SK-N-SH (cell line): Measurements from ENCODE around the gene PLD1.

ENCODE experiments used
- GABPA ChIP-seq: IDR thresholded peaks from 2 replicates; pipeline ENCODE4 v1.4.0; 2012; ENCODE audit warnings: low read depth, mild to moderate bottlenecking
- MXI1 ChIP-seq: IDR thresholded peaks from 2 replicates; pipeline ENCODE4 v1.6.1; 2012; ENCODE audit warnings: mild to moderate bottlenecking, low read depth, low read length, improper control_type of control experiment
- TF ChIP-seq, protein P1 (sequence below): fragments of 200-600 bp; sonication (generic); IDR thresholded peaks from 2 replicates; pipeline ENCODE4 v1.6.1; 2017; ENCODE audit warnings: antibody characterized with exemption, mild to moderate bottlenecking, moderate library complexity

DNA sequence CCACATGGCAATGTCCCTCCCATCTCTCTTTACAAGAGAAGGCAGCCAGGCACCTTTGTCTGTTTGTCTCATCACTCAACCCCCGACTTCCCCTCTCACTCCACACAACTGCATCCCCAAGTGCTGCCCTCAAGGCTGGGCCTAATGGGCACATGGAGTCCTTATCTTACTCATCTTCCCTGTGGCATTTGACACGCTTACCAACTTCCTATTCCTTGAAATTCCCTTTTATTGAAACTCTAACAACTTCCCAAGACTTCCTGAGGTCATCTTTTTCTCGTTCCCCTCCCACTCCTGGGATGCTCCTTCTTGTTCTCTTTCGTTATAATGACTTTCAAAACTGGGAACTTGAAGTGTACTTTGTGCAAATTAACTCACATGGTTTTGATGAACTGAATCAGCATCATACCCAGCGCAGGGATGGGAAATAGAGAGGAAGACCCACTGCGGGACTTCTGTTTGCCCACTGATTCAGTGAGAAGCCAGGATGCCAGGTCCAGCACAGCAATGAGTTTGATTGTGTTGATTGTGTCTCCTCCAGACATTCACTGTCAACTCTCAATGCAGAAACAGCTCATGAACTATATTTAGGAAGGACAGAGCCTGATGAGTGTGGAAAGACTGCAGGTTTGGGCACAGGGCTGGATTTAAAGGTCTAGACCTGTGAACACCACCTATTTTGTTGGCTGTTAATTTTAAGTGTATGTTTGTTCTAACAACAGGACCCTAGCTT, 245.4 kb downstream of the PLD1 start:
- TF ChIP-seq, protein P1, sequence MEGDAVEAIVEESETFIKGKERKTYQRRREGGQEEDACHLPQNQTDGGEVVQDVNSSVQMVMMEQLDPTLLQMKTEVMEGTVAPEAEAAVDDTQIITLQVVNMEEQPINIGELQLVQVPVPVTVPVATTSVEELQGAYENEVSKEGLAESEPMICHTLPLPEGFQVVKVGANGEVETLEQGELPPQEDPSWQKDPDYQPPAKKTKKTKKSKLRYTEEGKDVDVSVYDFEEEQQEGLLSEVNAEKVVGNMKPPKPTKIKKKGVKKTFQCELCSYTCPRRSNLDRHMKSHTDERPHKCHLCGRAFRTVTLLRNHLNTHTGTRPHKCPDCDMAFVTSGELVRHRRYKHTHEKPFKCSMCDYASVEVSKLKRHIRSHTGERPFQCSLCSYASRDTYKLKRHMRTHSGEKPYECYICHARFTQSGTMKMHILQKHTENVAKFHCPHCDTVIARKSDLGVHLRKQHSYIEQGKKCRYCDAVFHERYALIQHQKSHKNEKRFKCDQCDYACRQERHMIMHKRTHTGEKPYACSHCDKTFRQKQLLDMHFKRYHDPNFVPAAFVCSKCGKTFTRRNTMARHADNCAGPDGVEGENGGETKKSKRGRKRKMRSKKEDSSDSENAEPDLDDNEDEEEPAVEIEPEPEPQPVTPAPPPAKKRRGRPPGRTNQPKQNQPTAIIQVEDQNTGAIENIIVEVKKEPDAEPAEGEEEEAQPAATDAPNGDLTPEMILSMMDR, result no peak
- TF ChIP-seq MXI1 (no peak), GABPA (no peak)
